ENCODE measurements around the gene KIAA2012.

KIAA2012 gene

GRCh38 chr2:202031246-202031951, 41.7 kb upstream of the KIAA2012 start:
- no peak for TF ChIP-seq CTCF (IDR thresholded peaks at IDR 0.05; ENCODE audit: control insufficient read depth, insufficient read depth, low read depth, low read length, missing control alignments)
- H3K4me3 ChIP-seq (ENCODE audit: control insufficient read depth, low read depth, low read length), result peak overlapping the region; percentile 82; the same call in 1 of the 2 replicates
- DNase-seq (ENCODE audit: low read depth), result no peak

- no peak for DNase-seq (ENCODE audit: low read depth)
- peak overlapping the region; percentile 82 for H3K4me3 ChIP-seq (ENCODE audit: control insufficient read depth, low read depth, low read length)
- no peak for TF ChIP-seq CTCF (IDR thresholded peaks at IDR 0.05; ENCODE audit: control insufficient read depth, insufficient read depth, low read depth, low read length, missing control alignments)
These were observed 40.2 kb upstream of the KIAA2012 start for GRCh38 chr2:202032846-202033316.

GRCh38 chr2:202033317-202034248, 39.5 kb upstream of the KIAA2012 start, which contains the start of gene FZD7:
Gene FZD7 (plus strand): TSS chr2:202033855. CDS start chr2:202034648, 793 bp downstream.
- DNase-seq (ENCODE audit: low read depth), result peak; percentile 72
- H3K4me3 ChIP-seq (ENCODE audit: control insufficient read depth, low read depth, low read length), result peak within 1 kb of the TSS; percentile 82
- TF ChIP-seq CTCF (IDR thresholded peaks at IDR 0.05; ENCODE audit: control insufficient read depth, insufficient read depth, low read depth, low read length, missing control alignments), result no peak

GRCh38 chr2:202034249-202035088, 38.6 kb upstream of the KIAA2012 start:
- no peak for TF ChIP-seq CTCF (IDR thresholded peaks at IDR 0.05; ENCODE audit: control insufficient read depth, insufficient read depth, low read depth, low read length, missing control alignments)
- H3K4me3 ChIP-seq (ENCODE audit: control insufficient read depth, low read depth, low read length), result peak overlapping the region; percentile 58
- DNase-seq (ENCODE audit: low read depth), result no peak

GRCh38 chr2:202035089-202035940, 37.7 kb upstream of the KIAA2012 start:
- H3K4me3 ChIP-seq (ENCODE audit: control insufficient read depth, low read depth, low read length), result peak overlapping the region; percentile 58
- peak; percentile 82 for TF ChIP-seq CTCF (IDR thresholded peaks at IDR 0.05; ENCODE audit: control insufficient read depth, insufficient read depth, low read depth, low read length, missing control alignments)
- peak; percentile 50 for DNase-seq (ENCODE audit: low read depth)
